ENCODE results near the gene MLPH. TPM values are rescaled to one million over a fixed set of nuclear protein-coding genes. Genes with fewer than 3 reads are reported as not detected.
A peak's percentile ranks its signal among the peaks of the same experiment; 100 is the strongest.

Gene MLPH
- not detected in 2 replicates for total RNA-seq
- long read RNA-seq, result 0 reads

- peaks cover 5% of the 10 kb centered on the region for H3K36me3 Mint-ChIP-seq (ENCODE audit: low read depth)
- peaks cover 2% of the 10 kb centered on the region for H3K9me3 Mint-ChIP-seq
- TF ChIP-seq CTCF (conservative IDR thresholded peaks at IDR 0.05), result no peak
- no peak for DNase-seq (ENCODE audit: low read depth, low spot score)
- H3K4me1 Mint-ChIP-seq, result no peaks in the 10 kb centered on the region
- no peak within 1 kb of the TSS for H3K27ac Mint-ChIP-seq (ENCODE audit: unreplicated experiment)
- peak within 1 kb of the TSS; percentile 47 for H3K4me3 Mint-ChIP-seq
- H3K27me3 Mint-ChIP-seq (ENCODE audit: low read depth), result peaks cover 91% of the 10 kb centered on the region
Measured at GRCh38 chr2:237486819-237487448, at the start of gene MLPH. Gene MLPH, plus strand, starts transcription at chr2:237487251. Its CDS starts 6,176 bp downstream, at chr2:237493427.

- TF ChIP-seq CTCF (conservative IDR thresholded peaks at IDR 0.05), result no peak
- Mint-ChIP-seq H3K9me3 (no peaks in the 10 kb centered on the region), H3K27me3 (ENCODE audit: low read depth) (peaks cover 3% of the 10 kb centered on the region), H3K4me3 (no peak overlapping the region), H3K36me3 (ENCODE audit: low read depth) (no peaks in the 10 kb centered on the region), H3K27ac (ENCODE audit: unreplicated experiment) (no peak overlapping the region), H3K4me1 (peaks cover 18% of the 10 kb centered on the region)
- no peak for DNase-seq (ENCODE audit: low read depth, low spot score)
Measured at GRCh38 chr2:237437566-237437965, 49.5 kb upstream of the MLPH start.

GRCh38 chr2:237438080-237438940 is 48.7 kb upstream of the MLPH start:
- Mint-ChIP-seq H3K9me3 (no peaks in the 10 kb centered on the region), H3K4me3 (no peak overlapping the region), H3K36me3 (ENCODE audit: low read depth) (no peaks in the 10 kb centered on the region), H3K4me1 (peaks cover 11% of the 10 kb centered on the region), H3K27me3 (ENCODE audit: low read depth) (peaks cover 3% of the 10 kb centered on the region), H3K27ac (ENCODE audit: unreplicated experiment) (no peak overlapping the region)
- TF ChIP-seq CTCF (conservative IDR thresholded peaks at IDR 0.05), result no peak
- DNase-seq (ENCODE audit: low read depth, low spot score), result no peak

- TF ChIP-seq CTCF (conservative IDR thresholded peaks at IDR 0.05), result no peak
- no peak overlapping the region for H3K27ac Mint-ChIP-seq (ENCODE audit: unreplicated experiment)
- H3K36me3 Mint-ChIP-seq (ENCODE audit: low read depth), result no peaks in the 10 kb centered on the region
- no peaks in the 10 kb centered on the region for H3K9me3 Mint-ChIP-seq
- peaks cover 3% of the 10 kb centered on the region for H3K27me3 Mint-ChIP-seq (ENCODE audit: low read depth)
- H3K4me1 Mint-ChIP-seq, result peaks cover 8% of the 10 kb centered on the region
- no peak overlapping the region for H3K4me3 Mint-ChIP-seq
- DNase-seq (ENCODE audit: low read depth, low spot score), result no peak
Measured at GRCh38 chr2:237440819-237441281, 46.2 kb upstream of the MLPH start.

- H3K4me3 Mint-ChIP-seq, result no peak overlapping the region
Measured at GRCh38 chr2:237441605-237442274, 45.3 kb upstream of the MLPH start.

More at GRCh38 chr2:237441605-237442274, 45.3 kb upstream of the MLPH start:
- no peak for TF ChIP-seq CTCF (conservative IDR thresholded peaks at IDR 0.05)
- Mint-ChIP-seq H3K9me3 (no peaks in the 10 kb centered on the region), H3K27ac (ENCODE audit: unreplicated experiment) (peak overlapping the region; percentile 0), H3K27me3 (ENCODE audit: low read depth) (peaks cover 3% of the 10 kb centered on the region), H3K4me1 (peaks cover 8% of the 10 kb centered on the region), H3K36me3 (ENCODE audit: low read depth) (no peaks in the 10 kb centered on the region)
- no peak for DNase-seq (ENCODE audit: low read depth, low spot score)
